HepG2 (cell line): Measurements from ENCODE around the gene KCNK7. TPM values are rescaled to one million over a fixed set of nuclear protein-coding genes. Genes with fewer than 3 reads are reported as not detected.

ENCODE experiments used
- FOXM1 ChIP-seq: sonication (generic); formaldehyde crosslinking; IDR thresholded peaks from 2 replicates; pipeline ENCODE4 v1.5.0; 2020; ENCODE audit warnings: missing genetic modification reagents
- GABPB1 ChIP-seq: IDR thresholded peaks from 2 replicates; pipeline ENCODE4 v1.6.1; 2016; ENCODE audit warnings: mild to moderate bottlenecking, missing genetic modification reagents, moderate library complexity, missing compliant biosample characterization
- KAT7 ChIP-seq: IDR thresholded peaks from 2 replicates; pipeline ENCODE4 v1.6.1; 2018; ENCODE audit warnings: borderline replicate concordance, missing compliant biosample characterization
- MBD4 ChIP-seq: IDR thresholded peaks from 2 replicates; pipeline ENCODE4 v1.6.1; 2012; ENCODE audit warnings: low read length, inconsistent platforms, borderline replicate concordance
- MTF1 ChIP-seq: sonication (generic); formaldehyde crosslinking; IDR thresholded peaks from 2 replicates; pipeline ENCODE4 v1.5.0; 2020; ENCODE audit warnings: missing genetic modification reagents
- NFE2L1 ChIP-seq: sonication (generic); formaldehyde crosslinking; IDR thresholded peaks from 2 replicates; pipeline ENCODE4 v1.4.0; 2020; ENCODE audit warnings: missing genetic modification reagents, mild to moderate bottlenecking, borderline replicate concordance
- TFDP2 ChIP-seq: sonication (generic); formaldehyde crosslinking; IDR thresholded peaks from 2 replicates; pipeline ENCODE4 v1.4.0; 2020; ENCODE audit warnings: missing genetic modification reagents
- ZNF30 ChIP-seq: sonication (generic); formaldehyde crosslinking; IDR thresholded peaks from 2 replicates; pipeline ENCODE4 v1.5.0; 2020; ENCODE audit warnings: mild to moderate bottlenecking, missing genetic modification reagents
- ZNF354B ChIP-seq: sonication (generic); formaldehyde crosslinking; IDR thresholded peaks from 2 replicates; pipeline ENCODE4 v1.8.0; 2022; ENCODE audit warnings: mild to moderate bottlenecking, missing genetic modification reagents
- ZNF543 ChIP-seq: sonication (generic); formaldehyde crosslinking; IDR thresholded peaks from 2 replicates; pipeline ENCODE4 v1.4.0; 2020; ENCODE audit warnings: mild to moderate bottlenecking, missing genetic modification reagents
- ZNF724P ChIP-seq: sonication (generic); formaldehyde crosslinking; IDR thresholded peaks from 2 replicates; pipeline ENCODE4 v1.8.0; 2022; ENCODE audit warnings: missing genetic modification reagents, borderline replicate concordance
- ZNF768 ChIP-seq: sonication (generic); formaldehyde crosslinking; IDR thresholded peaks from 2 replicates; pipeline ENCODE4 v1.4.0; 2020; ENCODE audit warnings: missing genetic modification reagents
- polyA plus RNA-seq, 8 experiments: library from polyadenylated mRNA; depleted of rRNA in 3 of 8; stranded (reverse) in 7 of 8; unstranded in 1 of 8; fragments of >200 nt; fragmentation: Illumina TruSeq in 4 of 8; extraction: Trizol in 4 of 8; gene quantifications; 2 replicates each; pipeline versions ENCODE4 v1.2.1 to v1.2.3, GENCODE V29; 2011 to 2016; ENCODE audit warnings: low read depth in 4 of 8, missing spikeins in 1 of 8, mixed read lengths in 1 of 8; ENCODE audit not compliant: insufficient read depth in 1 of 8
- total RNA-seq, 5 experiments: library from RNA; depleted of rRNA; stranded (reverse); fragments of >200 nt; fragmentation: Illumina TruSeq; extraction: Trizol; gene quantifications; 2 replicates each; pipeline ENCODE4 v1.2.3, GENCODE V29; 2016; ENCODE audit warnings: low read depth in 1 of 5
- TF ChIP-seq, protein P1 (sequence below): sonication (generic); formaldehyde crosslinking; conservative IDR thresholded peaks from 2 replicates; pipeline ENCODE4 v1.4.0; 2020; ENCODE audit warnings: mild to moderate bottlenecking, missing genetic modification reagents, moderate library complexity
- TF ChIP-seq, protein P2 (sequence below): sonication (generic); formaldehyde crosslinking; IDR thresholded peaks from 2 replicates; pipeline ENCODE4 v1.9.0; 2021; ENCODE audit warnings: missing genetic modification reagents, borderline replicate concordance
- TF ChIP-seq, protein P3 (sequence below): IDR thresholded peaks from 2 replicates; pipeline ENCODE4 v1.6.1; 2012; ENCODE audit warnings: inconsistent platforms
- TF ChIP-seq, protein P4 (sequence below): sonication (generic); formaldehyde crosslinking; IDR thresholded peaks from 2 replicates; pipeline ENCODE4 v1.4.0; 2020; ENCODE audit warnings: missing genetic modification reagents

KCNK7 gene
- total and polyA plus RNA-seq, 2 of the 13 experiments (the other 11 are each of a cell fraction or from before 2014, with no cell fraction given) = 0.11 TPM; not detected in 1

- TF ChIP-seq, protein P1, sequence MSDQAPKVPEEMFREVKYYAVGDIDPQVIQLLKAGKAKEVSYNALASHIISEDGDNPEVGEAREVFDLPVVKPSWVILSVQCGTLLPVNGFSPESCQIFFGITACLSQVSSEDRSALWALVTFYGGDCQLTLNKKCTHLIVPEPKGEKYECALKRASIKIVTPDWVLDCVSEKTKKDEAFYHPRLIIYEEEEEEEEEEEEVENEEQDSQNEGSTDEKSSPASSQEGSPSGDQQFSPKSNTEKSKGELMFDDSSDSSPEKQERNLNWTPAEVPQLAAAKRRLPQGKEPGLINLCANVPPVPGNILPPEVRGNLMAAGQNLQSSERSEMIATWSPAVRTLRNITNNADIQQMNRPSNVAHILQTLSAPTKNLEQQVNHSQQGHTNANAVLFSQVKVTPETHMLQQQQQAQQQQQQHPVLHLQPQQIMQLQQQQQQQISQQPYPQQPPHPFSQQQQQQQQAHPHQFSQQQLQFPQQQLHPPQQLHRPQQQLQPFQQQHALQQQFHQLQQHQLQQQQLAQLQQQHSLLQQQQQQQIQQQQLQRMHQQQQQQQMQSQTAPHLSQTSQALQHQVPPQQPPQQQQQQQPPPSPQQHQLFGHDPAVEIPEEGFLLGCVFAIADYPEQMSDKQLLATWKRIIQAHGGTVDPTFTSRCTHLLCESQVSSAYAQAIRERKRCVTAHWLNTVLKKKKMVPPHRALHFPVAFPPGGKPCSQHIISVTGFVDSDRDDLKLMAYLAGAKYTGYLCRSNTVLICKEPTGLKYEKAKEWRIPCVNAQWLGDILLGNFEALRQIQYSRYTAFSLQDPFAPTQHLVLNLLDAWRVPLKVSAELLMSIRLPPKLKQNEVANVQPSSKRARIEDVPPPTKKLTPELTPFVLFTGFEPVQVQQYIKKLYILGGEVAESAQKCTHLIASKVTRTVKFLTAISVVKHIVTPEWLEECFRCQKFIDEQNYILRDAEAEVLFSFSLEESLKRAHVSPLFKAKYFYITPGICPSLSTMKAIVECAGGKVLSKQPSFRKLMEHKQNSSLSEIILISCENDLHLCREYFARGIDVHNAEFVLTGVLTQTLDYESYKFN (CRISPR knock-in tag) = no peak; the same call in 1 of the 2 replicates
- TF ChIP-seq MTF1 (CRISPR knock-in tag) = no peak
- peak; percentile 67; the same call in 1 of the 2 replicates for TF ChIP-seq KAT7 (CRISPR knock-in tag)
- peak; percentile 78; the same call in 1 of the 2 replicates for TF ChIP-seq ZNF354B (CRISPR knock-in tag)
- TF ChIP-seq, protein P2, sequence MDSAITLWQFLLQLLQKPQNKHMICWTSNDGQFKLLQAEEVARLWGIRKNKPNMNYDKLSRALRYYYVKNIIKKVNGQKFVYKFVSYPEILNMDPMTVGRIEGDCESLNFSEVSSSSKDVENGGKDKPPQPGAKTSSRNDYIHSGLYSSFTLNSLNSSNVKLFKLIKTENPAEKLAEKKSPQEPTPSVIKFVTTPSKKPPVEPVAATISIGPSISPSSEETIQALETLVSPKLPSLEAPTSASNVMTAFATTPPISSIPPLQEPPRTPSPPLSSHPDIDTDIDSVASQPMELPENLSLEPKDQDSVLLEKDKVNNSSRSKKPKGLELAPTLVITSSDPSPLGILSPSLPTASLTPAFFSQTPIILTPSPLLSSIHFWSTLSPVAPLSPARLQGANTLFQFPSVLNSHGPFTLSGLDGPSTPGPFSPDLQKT (CRISPR knock-in tag) = no peak
- TF ChIP-seq ZNF543 (CRISPR knock-in tag) = no peak
- TF ChIP-seq MBD4 = no peak
- no peak for TF ChIP-seq NFE2L1 (CRISPR knock-in tag)
- TF ChIP-seq ZNF30 (CRISPR knock-in tag) = no peak
- no peak for TF ChIP-seq ZNF724P (CRISPR knock-in tag)
- no peak for TF ChIP-seq FOXM1
- peak; percentile 66 for TF ChIP-seq GABPB1 (CRISPR knock-in tag)
- TF ChIP-seq, protein P3, sequence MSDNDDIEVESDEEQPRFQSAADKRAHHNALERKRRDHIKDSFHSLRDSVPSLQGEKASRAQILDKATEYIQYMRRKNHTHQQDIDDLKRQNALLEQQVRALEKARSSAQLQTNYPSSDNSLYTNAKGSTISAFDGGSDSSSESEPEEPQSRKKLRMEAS = peak; percentile 45
- no peak for TF ChIP-seq ZNF768 (CRISPR knock-in tag)
- TF ChIP-seq, protein P4, sequence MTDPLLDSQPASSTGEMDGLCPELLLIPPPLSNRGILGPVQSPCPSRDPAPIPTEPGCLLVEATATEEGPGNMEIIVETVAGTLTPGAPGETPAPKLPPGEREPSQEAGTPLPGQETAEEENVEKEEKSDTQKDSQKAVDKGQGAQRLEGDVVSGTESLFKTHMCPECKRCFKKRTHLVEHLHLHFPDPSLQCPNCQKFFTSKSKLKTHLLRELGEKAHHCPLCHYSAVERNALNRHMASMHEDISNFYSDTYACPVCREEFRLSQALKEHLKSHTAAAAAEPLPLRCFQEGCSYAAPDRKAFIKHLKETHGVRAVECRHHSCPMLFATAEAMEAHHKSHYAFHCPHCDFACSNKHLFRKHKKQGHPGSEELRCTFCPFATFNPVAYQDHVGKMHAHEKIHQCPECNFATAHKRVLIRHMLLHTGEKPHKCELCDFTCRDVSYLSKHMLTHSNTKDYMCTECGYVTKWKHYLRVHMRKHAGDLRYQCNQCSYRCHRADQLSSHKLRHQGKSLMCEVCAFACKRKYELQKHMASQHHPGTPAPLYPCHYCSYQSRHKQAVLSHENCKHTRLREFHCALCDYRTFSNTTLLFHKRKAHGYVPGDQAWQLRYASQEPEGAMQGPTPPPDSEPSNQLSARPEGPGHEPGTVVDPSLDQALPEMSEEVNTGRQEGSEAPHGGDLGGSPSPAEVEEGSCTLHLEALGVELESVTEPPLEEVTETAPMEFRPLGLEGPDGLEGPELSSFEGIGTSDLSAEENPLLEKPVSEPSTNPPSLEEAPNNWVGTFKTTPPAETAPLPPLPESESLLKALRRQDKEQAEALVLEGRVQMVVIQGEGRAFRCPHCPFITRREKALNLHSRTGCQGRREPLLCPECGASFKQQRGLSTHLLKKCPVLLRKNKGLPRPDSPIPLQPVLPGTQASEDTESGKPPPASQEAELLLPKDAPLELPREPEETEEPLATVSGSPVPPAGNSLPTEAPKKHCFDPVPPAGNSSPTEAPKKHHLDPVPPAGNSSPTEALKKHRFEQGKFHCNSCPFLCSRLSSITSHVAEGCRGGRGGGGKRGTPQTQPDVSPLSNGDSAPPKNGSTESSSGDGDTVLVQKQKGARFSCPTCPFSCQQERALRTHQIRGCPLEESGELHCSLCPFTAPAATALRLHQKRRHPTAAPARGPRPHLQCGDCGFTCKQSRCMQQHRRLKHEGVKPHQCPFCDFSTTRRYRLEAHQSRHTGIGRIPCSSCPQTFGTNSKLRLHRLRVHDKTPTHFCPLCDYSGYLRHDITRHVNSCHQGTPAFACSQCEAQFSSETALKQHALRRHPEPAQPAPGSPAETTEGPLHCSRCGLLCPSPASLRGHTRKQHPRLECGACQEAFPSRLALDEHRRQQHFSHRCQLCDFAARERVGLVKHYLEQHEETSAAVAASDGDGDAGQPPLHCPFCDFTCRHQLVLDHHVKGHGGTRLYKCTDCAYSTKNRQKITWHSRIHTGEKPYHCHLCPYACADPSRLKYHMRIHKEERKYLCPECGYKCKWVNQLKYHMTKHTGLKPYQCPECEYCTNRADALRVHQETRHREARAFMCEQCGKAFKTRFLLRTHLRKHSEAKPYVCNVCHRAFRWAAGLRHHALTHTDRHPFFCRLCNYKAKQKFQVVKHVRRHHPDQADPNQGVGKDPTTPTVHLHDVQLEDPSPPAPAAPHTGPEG (CRISPR knock-in tag) = no peak
- TF ChIP-seq TFDP2 = peak; percentile 79
Observed at GRCh38 chr11:65637794-65638419, 42.3 kb upstream of the KCNK7 start, which contains the start of gene SIPA1 (continued).
